Stimulated activated CD8-positive, alpha-beta memory T cell treated with anti-CD3 and anti-CD28 coated beads, Interleukin-7, amount 100 ng/mL, for 1 hour (primary cell): ENCODE data around the gene GAL.
"Not testable (repeated sequence)": the region's sequence is repeated elsewhere in the genome, so short reads cannot be mapped to it uniquely, and the experiment has no call there.

ENCODE experiments used
- DNase-seq, 2 donors: peaks; one replicate each; pipeline ENCODE4 v3.0.0-alpha.2; 2020; ENCODE audit warnings: low read depth in 2 of 2

GAL gene

DNA sequence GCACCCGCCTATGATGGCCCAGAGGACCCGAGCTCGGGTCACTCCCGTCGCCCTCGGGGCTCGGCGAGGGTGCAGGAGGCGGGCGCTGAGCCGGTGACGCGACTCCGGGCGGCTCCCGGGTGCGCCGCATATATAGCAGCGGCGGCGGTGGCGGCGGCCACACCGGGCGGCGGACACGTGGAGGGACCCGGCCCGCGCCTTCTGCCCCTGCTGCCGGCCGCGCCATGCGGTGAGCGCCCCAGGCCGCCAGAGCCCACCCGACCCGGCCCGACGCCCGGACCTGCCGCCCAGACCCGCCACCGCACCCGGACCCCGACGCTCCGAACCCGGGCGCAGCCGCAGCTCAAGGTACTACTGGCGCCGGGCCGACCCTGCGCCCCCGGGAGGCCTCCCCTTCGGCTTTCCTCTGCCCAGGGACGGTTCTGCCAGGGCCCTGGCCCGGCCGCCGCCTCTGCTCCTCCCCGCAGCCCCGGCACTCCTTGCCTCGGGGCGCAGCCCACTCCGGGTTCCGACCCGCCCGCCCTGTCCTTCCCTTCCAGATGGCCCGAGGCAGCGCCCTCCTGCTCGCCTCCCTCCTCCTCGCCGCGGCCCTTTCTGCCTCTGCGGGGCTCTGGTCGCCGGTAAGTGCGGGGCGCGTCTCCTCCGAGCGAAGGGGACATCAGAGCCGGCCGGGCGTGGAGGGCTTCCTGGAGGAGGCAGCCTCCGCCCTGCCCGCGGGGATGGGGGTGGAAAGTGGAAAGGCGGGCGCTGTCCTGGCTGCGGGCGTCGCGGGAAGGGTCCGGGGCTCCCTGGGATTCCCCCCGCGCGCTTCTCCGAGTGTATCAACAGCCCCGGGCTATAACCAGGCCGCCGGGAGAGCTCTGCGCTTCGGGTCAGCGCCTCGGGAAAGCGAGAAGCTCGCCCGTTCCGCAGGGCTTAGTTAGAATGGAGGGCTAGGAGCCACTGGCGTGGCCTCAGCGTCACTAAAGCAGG lies at the start of gene GAL:
Gene GAL, plus strand, starts transcription at position 160 of the 972 bp plus-strand sequence. Its CDS starts 380 bp downstream, at position 540.
- no peak for DNase-seq

GRCh38 chr11:68634606-68635005 lies 49.7 kb upstream of the GAL start:
- DNase-seq: not testable (repeated sequence)

- DNase-seq: not testable (repeated sequence)
These were observed 49.2 kb upstream of the GAL start for GRCh38 chr11:68635172-68635571.

GRCh38 chr11:68635883-68636282 lies 48.5 kb upstream of the GAL start:
- DNase-seq: not testable (repeated sequence)

GRCh38 chr11:68639322-68639721 lies 45.0 kb upstream of the GAL start:
- not testable (repeated sequence) for DNase-seq

DNA sequence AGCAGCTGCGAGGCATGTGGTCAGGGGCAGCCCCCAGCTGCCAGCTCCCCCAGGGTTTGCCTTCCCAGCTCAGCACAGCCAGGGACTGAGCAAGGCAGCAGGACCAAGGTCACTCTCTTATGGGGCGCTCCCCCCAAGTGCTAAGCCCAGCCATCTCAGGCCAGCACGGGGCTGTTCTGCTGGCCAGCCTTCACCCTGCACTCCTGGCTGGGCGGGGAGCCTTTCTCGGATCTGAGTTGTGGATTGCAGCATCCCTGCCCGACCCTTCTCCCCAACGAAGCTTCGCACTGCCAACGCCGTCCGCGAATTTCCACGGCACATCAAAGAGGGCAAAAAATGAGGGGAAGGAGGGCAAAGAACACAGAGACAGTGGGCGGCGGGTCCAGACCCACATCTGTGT lies 42.5 kb upstream of the GAL start:
- no peak for DNase-seq

DNA sequence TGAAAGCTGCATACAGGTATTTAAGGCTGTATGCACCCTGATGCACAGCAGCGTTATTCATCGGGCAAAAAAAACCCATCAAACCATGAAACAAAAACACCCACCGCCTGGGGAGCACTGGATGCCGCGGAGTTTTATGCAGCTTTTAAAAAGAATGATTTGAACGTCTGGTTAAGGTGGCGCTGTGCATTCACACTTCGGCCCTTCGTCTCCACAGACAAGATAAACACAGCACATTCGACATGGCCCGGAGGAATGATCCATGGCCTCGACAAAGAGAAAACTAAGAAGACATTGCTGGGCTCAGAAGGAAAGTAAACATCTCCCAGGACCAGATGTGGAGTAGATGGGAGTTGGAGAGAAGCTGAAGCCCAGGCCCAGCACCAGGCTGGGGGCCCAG lies 40.8 kb upstream of the GAL start:
- no peak for DNase-seq

DNA sequence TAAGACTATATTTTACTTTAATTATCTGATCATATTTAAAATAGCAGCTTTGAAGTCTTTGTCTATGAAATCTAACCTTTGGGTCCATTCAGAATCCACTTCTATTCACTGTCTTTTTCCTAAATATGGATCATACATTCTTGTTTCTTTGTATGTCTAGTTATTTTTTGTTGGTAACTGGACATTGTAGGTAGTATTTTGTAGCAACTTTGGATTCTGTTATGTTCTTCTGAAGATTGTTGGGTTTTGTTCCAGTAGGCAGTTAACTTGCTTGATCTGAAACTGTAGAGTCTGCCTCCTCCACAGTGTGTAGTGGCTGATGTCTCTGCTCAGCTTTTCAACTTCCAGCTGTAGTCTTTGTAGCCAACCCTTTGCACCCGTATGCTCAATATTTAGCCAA lies 37.5 kb upstream of the GAL start:
- no peak for DNase-seq

GRCh38 chr11:68649851-68650555 lies 34.3 kb upstream of the GAL start:
- DNase-seq: no peak

GRCh38 chr11:68650801-68651200 lies 33.5 kb upstream of the GAL start:
- no peak for DNase-seq

GRCh38 chr11:68651208-68651984 lies 32.9 kb upstream of the GAL start:
- DNase-seq: no peak

GRCh38 chr11:68651985-68652682 lies 32.2 kb upstream of the GAL start:
- no peak for DNase-seq

DNA sequence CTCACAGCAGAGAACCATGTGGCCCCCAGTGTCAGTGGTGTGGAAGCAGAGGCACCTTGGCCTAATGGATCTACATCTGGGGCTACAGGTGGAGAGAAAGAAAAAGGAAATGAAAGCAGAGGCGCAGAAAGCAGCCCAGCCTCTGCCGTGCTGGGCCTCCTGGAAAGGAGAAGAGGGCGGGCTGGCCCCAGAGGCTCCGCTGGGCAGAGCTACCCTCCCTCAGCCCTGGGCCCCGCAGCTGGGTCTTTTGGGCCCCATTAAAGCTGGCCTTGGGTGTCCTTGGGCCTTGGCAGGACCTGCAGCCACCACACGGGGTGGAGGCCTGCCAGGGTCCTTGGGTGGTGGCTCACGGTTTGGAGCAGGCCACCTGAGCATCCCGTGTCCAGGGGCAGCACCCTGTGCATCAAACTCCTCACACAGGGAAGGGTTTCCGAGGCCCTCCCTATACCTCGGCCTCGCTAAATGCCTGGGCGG lies 31.6 kb upstream of the GAL start:
- no peak for DNase-seq

DNA sequence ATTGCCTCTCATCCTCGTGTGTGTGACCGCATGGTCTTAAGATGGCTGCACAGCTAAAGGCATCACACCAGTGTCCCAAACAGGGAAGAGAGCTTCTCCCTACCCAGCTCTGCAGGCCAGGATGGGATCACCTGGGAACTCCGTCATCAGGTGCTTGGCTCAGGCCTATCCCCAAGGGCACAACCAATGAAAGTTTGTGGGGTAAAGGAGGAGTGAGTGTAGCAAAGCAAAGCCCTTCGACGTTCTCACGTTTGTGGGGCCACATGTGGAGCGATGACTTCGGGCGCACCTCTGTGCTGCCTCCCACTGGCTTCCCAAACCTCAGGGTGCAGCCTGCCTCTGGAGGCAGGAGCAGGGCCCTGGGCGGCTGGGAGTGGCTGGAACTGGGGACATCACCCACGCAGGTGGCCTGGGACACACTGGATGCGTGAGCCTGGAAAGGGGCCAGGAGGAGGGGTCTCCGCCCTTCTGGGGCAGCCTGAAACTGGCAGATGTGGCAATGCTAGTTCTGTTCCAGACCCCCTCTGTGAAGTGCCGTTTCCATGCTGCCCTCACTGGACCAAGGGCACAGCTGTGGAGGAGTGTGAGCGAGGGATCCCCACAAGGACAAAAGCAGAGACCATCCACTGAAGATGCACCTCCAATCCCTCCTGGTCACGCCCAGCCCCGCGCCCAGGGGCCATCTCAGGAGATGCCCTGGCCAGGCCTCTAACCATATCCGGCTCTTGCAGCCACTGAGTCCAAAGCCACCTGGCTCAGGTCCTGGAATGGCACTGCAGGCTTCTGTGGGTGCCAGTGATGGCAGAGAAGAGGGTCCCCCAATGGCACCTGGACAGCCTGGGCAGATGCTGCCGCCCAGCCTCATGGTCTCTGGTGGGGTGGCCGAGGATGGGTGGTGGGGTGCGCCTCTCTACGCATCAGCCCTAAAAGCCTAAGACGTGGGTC lies 30.6 kb upstream of the GAL start:
- no peak for DNase-seq

- no peak for DNase-seq
These were observed 29.4 kb upstream of the GAL start for GRCh38 chr11:68654978-68655377.

GRCh38 chr11:68655406-68655805 lies 28.9 kb upstream of the GAL start:
- DNase-seq: no peak

DNA sequence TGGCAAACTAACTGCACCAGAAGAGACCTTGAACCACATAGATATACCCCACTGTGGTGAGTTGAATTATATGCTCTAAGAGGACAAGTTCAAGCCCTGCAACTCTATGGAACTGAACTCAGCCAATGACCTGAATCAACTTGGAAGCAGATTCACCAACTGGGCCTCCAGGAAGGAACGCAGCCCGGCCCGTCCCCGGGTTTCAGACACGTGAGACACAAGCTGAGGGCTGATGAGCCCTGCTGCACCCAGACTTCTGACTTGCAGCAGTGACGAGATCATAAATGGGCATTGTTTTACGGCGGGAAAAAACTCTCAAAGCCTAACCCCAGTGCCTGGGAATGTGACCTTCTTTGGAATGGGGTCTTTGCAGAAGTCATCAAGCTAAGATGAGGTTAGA lies 28.5 kb upstream of the GAL start:
- DNase-seq: no peak

- DNase-seq: no peak
These were observed 27.1 kb upstream of the GAL start for GRCh38 chr11:68657021-68657780.

DNA sequence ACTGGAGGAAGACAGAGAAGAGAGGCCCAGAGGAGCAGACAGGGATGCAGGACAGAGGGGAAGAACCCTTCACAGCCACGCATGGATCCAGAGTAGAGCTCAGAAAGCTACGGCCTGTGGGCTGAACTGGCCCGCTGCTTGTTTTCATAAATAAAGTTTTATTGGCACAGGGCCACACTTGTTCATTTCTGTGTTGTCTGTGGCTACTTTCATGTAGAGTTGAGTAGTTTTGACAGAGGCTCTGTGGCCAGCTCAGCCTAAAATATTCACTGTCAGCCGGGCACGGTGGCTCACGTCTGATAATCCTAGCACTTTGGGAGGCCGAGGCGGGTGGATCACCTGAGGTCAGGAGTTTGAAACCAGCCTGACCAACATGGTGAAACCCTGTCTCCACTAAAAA lies 26.2 kb upstream of the GAL start:
- DNase-seq: no peak
